K562 (cell line): Measurements from ENCODE around the gene WASL.

Source experiments
- CBFB ChIP-seq: sonication (generic); formaldehyde crosslinking; IDR thresholded peaks from 2 replicates; pipeline ENCODE4 v1.4.0; 2020; ENCODE audit warnings: mild to moderate bottlenecking, missing genetic modification reagents
- JUNB ChIP-seq: fragments of 450-650 bp; formaldehyde crosslinking; conservative IDR thresholded peaks from 2 replicates; pipeline ENCODE4 v1.4.0; 2020; ENCODE audit warnings: mild to moderate bottlenecking
- POLR2A ChIP-seq: fragments of 450-650 bp; conservative IDR thresholded peaks from 2 replicates; pipeline ENCODE4 v1.6.1; 2016
- SIX5 ChIP-seq, 2 experiments: IDR thresholded peaks; 2 replicates each; pipeline ENCODE4 v1.6.1; 2011; ENCODE audit warnings: low read length in 2 of 2, borderline replicate concordance in 1 of 2, low read depth in 1 of 2, mild to moderate bottlenecking in 1 of 2, moderate library complexity in 1 of 2; ENCODE audit not compliant: insufficient read depth in 1 of 2
- ZBTB7A ChIP-seq: IDR thresholded peaks from 2 replicates; pipeline ENCODE4 v1.6.1; 2011; ENCODE audit warnings: low read depth, mild to moderate bottlenecking, low read length, moderate library complexity, borderline replicate concordance; ENCODE audit not compliant: control insufficient read depth
- ZNF134 ChIP-seq: fragments of 250-450 bp; sonication (Bioruptor Pico); conservative IDR thresholded peaks from 2 replicates; pipeline ENCODE4 v1.4.0; 2020
- ZNF217 ChIP-seq: sonication (generic); formaldehyde crosslinking; IDR thresholded peaks from 2 replicates; pipeline ENCODE4 v1.8.0; 2022; ENCODE audit warnings: mild to moderate bottlenecking, missing genetic modification reagents
- ZNF445 ChIP-seq: fragments of 250-450 bp; sonication (Bioruptor Pico); IDR thresholded peaks from 2 replicates; pipeline ENCODE4 v1.4.0; 2020; ENCODE audit warnings: low read depth, mild to moderate bottlenecking, moderate library complexity
- TF ChIP-seq, protein P1 (sequence below), 3 experiments: IDR thresholded peaks in 2 of 3; conservative IDR thresholded peaks in 1 of 3; 2 replicates each; pipeline ENCODE4 v1.5.1; 2011 to 2012; ENCODE audit warnings: low read length in 3 of 3, mild to moderate bottlenecking in 3 of 3, control low read depth in 2 of 3, improper control_type of control experiment in 1 of 3, inconsistent platforms in 1 of 3, low read depth in 1 of 3, mixed read lengths in 1 of 3, moderate library complexity in 1 of 3; ENCODE audit not compliant: insufficient read depth in 2 of 3
- TF ChIP-seq, protein P2 (sequence below): fragments of 450-650 bp; IDR thresholded peaks from 2 replicates; pipeline ENCODE4 v1.6.1; 2018; ENCODE audit warnings: mild to moderate bottlenecking, low read depth; ENCODE audit not compliant: partially characterized antibody

DNA sequence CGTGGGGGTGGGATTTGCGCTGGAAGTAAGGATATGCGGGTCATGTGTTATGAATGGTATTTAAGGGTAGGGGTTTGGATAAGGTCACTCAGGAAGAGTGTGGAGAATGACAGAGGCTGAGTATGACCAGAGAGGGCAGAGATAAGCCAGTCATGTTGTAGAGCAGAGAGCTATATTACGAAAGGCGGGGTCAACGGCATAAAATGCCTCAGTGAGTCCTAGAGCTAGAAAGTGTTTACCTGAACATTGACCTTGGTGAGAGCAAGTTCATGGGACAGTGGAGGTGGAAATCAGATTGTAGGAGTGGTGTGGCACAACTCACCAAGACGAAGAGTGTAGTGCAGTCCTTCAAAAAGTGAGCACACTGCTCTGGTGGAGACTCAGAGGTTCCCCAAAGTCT lies 79.3 kb downstream of the WASL start:
- TF ChIP-seq ZNF134 (CRISPR knock-in tag) (no peak), ZNF217 (no peak), CBFB (CRISPR knock-in tag) (no peak), POLR2A (no peak), SIX5 (IDR thresholded peaks at IDR 0.05; ENCODE audit: borderline replicate concordance in 1 of 2, insufficient read depth in 1 of 2, low read depth in 1 of 2, low read length in 2 of 2) (no peak), ZBTB7A (no peak), JUNB (no peak), ZNF445 (CRISPR knock-in tag) (no peak)
- TF ChIP-seq, protein P1, sequence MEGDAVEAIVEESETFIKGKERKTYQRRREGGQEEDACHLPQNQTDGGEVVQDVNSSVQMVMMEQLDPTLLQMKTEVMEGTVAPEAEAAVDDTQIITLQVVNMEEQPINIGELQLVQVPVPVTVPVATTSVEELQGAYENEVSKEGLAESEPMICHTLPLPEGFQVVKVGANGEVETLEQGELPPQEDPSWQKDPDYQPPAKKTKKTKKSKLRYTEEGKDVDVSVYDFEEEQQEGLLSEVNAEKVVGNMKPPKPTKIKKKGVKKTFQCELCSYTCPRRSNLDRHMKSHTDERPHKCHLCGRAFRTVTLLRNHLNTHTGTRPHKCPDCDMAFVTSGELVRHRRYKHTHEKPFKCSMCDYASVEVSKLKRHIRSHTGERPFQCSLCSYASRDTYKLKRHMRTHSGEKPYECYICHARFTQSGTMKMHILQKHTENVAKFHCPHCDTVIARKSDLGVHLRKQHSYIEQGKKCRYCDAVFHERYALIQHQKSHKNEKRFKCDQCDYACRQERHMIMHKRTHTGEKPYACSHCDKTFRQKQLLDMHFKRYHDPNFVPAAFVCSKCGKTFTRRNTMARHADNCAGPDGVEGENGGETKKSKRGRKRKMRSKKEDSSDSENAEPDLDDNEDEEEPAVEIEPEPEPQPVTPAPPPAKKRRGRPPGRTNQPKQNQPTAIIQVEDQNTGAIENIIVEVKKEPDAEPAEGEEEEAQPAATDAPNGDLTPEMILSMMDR (IDR thresholded peaks at IDR 0.05 in 2 of 3, conservative IDR thresholded peaks at IDR 0.05 in 1 of 3; ENCODE audit: insufficient read depth in 2 of 3, low read depth in 1 of 3, low read length in 3 of 3): no peak
- TF ChIP-seq, protein P2, sequence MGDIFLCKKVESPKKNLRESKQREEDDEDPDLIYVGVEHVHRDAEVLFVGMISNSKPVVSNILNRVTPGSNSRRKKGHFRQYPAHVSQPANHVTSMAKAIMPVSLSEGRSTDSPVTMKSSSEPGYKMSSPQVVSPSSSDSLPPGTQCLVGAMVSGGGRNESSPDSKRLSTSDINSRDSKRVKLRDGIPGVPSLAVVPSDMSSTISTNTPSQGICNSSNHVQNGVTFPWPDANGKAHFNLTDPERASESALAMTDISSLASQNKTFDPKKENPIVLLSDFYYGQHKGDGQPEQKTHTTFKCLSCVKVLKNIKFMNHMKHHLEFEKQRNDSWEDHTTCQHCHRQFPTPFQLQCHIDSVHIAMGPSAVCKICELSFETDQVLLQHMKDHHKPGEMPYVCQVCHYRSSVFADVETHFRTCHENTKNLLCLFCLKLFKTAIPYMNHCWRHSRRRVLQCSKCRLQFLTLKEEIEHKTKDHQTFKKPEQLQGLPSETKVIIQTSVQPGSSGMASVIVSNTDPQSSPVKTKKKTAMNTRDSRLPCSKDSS: no peak
